Activated gamma-delta T cell treated with Interleukin-2 at 50 U/mL for 16 hours (primary cell): ENCODE results near the gene NLRC5.
"Not testable (repeated sequence)": the region's sequence is repeated elsewhere in the genome, so short reads cannot be mapped to it uniquely, and the experiment has no call there.

Experiments used
- DNase-seq: peaks from one replicate; pipeline ENCODE4 v3.0.0-alpha.2; 2020

The NLRC5 gene

DNA sequence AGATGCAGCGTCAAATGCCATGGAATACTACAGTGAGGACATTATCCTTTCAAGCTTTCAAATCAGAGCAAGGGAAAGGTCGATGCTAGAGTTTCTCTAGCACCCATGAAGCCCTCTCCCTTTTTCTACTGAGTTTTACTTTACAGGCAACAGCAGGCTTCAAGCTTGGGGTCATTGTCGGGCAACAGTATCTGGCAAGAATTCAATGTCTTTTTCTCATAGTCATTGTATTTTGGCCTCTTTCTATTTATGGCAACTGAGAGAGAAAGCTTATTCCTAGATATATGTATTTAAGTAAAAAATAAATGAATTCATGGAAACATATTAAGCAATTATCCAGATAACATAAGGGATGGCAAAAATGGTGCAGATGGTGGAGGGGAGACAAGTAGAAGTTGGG is 28.0 kb upstream of the NLRC5 start:
- DNase-seq: no peak

DNA sequence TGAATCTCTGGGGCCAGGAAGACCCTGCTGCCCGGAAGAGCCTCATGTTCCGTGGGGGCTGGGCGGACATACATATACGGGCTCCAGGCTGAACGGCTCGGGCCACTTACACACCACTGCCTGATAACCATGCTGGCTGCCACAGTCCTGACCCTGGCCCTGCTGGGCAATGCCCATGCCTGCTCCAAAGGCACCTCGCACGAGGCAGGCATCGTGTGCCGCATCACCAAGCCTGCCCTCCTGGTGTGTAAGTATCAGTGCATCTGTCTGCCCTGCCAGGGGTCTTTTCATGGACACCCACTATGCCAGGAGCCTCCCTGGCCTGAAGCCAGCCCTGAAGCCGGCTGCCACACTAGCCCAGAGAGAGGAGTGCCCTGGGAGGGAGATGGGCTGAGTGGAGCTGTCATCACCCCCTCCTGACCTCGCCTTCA is 27.5 kb upstream of the NLRC5 start, which contains the start of gene CETP:
TSS of gene CETP (plus strand) at position 100 of the 431 bp plus-strand sequence. CDS start at position 130, 30 bp downstream.
- no peak for DNase-seq

GRCh38 chr16:56964243-56965148 is 24.9 kb upstream of the NLRC5 start:
- peak; percentile 96 for DNase-seq

GRCh38 chr16:56965149-56966092 is 23.9 kb upstream of the NLRC5 start:
- no peak for DNase-seq

- DNase-seq: no peak
Measured at GRCh38 chr16:56966093-56966475, 23.3 kb upstream of the NLRC5 start.

- no peak for DNase-seq
Measured at GRCh38 chr16:56967733-56968132, 21.6 kb upstream of the NLRC5 start.

DNA sequence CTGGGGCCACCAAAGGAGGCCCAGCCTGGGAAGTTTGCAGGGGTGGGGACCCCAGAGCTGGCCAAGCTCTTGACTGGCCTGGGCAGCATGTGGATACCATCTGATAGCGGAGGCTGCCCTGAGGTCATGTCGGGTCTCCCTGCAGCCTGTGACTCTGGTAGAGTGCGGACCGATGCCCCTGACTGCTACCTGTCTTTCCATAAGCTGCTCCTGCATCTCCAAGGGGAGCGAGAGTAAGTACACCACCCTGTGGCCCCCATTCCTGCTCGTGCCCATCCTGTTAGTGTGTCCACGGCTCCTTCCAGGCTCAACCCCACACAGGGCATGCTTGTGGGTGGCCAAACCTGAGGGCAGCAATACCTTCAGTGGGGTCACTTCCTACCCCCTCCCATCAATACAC is 19.6 kb upstream of the NLRC5 start:
- DNase-seq: no peak

GRCh38 chr16:56970934-56971767 is 18.2 kb upstream of the NLRC5 start:
- no peak for DNase-seq

- DNase-seq: no peak
Measured at GRCh38 chr16:56971768-56972043, 17.7 kb upstream of the NLRC5 start.

DNA sequence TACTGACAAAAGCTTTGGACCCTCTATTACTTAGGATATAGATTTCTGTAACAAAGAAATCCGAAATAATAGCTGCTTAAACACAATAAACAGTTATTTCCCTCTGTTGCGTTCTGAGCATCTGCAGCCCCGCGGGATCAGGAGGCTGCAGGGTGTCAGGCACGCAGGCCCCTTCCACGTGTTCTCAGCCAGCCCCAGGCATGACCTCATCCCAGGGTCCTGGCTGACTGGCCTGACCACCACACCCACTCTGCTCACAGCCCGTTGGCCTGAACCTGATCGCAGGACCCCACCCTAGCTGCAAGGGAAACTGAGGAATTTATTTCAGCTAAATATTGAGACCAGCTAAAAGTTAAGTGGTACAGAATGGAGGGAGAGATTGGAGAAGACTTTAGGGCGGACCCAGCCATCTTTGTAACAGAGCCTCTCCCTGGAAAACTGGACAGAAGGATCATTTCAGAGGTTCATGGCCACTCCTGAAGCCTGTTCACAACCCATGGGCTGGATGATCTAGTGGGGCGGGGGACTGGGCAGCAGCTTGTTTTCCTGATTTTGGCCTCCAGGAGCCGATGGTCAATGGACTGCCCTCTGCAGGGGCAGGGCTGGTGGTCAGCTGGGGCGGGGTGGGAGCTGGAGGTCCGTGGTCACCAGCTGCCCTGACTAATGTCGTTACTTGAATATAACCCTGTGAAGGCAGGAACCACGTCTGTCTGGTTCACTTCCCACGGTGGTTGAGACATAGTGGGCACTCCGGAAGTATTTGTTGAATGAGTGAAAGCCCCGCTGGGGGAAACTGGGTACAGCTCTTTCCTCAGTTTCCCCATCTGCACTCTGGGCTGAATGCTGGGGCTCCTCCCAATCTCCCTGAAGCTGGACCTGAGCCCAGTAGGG is 16.7 kb upstream of the NLRC5 start:
- no peak for DNase-seq

GRCh38 chr16:56973294-56973689 is 16.1 kb upstream of the NLRC5 start:
- no peak for DNase-seq

DNA sequence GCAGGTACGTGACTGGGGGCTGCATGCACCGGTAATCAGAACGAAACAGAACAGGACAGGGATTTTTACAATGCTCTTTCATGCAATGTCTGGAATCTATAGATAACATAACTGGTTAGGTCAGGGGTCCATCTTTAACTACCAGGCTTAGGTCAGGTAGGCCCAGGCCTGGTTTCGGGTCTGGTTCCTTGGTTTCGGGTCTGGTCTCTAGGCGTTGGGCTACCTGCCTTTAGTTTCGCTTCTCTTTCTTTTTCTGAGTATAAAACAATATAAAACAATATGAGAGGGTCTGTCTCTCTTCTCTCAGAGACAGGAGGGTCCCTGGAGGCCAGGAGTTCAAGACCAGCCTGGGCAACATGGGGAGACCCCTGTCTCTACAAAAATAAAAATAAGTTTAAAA is 15.5 kb upstream of the NLRC5 start:
- DNase-seq: not testable (repeated sequence)

DNA sequence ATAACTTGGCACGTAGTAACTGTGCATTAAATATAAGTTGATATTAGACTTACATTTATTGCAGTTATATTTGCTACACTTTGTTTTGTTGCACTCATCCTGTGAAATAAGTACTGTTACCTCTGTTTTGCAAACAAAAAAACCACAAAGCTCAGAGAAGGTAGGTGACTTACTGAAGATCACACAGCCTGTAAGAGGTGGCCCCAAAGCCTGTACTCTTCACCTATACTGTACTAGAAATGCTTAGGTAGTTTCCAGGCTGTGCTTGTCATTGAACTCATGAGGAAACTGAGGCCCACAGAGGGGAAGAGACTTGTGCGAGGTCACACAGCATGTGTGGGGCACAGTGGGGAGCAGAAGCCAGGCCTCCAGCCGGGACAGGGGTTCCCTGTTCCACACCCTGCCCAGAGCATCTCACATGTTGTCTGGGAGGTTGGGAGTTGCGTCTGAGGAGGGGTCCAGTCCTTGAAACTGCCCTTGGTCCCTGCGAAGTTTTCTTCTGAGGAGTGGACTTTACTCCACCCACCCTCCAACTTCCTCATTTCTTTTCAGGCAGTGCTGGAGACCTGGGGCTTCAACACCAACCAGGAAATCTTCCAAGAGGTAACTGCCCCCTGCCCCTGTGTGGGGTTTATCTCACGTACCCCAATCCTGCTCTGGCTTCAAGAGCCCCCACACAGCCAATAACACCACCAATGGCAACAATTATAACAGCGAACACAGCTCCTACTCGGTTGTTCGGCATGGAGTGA is 14.6 kb upstream of the NLRC5 start:
- DNase-seq: no peak

GRCh38 chr16:56975714-56976113 is 13.6 kb upstream of the NLRC5 start:
- DNase-seq: no peak

GRCh38 chr16:56977216-56977615 is 12.1 kb upstream of the NLRC5 start:
- DNase-seq: no peak

DNA sequence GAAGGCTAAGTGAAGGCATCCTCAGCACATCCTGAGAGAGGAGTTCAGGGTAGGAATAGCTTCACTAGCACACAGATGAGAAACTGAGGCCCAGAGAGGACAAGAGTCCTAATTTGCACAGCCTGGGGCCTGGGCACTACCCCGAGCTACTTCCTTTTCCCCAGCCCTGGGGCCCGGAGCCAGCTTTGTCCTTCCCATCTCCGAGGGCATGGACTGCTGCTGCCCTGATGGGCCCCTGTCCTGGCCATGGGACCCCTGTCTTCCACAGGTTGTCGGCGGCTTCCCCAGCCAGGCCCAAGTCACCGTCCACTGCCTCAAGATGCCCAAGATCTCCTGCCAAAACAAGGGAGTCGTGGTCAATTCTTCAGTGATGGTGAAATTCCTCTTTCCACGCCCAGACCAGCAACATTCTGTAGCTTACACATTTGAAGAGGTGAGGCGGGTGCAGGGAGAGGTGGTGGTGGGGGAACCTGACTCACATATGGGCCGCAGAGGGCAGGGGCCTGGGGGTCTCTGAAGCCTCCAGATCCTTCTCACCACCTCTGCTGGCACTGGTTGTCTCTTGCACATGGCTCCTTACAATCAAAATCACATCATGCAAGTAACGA is 11.4 kb upstream of the NLRC5 start:
- DNase-seq: no peak

DNA sequence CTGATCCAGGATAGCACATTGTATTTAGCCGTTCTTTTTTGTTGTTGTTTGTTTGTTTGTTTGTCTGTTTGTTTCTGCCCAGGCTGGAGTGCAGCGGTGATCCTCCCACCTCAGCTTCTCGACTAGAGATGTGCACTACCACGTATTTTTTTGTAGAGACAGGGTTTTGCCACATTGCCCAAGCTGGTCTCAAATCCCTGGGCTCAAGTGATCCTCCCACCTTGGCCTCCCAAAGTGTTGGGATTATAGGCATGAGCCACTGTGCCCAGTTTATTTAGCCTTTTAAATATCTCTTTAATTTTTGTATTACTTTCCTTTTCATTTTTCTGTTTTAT is 9.2 kb upstream of the NLRC5 start:
- no peak for DNase-seq

GRCh38 chr16:56980792-56981724 is 8.3 kb upstream of the NLRC5 start:
- DNase-seq: no peak

GRCh38 chr16:56981729-56982271 is 7.6 kb upstream of the NLRC5 start:
- no peak for DNase-seq
